NK-92 (cell line): ENCODE results near the gene NAPA.

ENCODE experiments used
- DNase-seq: peaks from one replicate; lab custom pipeline; 2025; ENCODE audit not compliant: unreplicated experiment; lab: John Stamatoyannopoulos, UW

The NAPA gene

GRCh38 chr19:47514869-47515588 lies at the start of gene NAPA:
Gene NAPA (minus strand): TSS chr19:47515063. CDS start chr19:47514940, 123 bp downstream.
- DNase-seq, result peak; percentile 100

- DNase-seq, result no peak
Measured at GRCh38 chr19:47564081-47564480, 49.2 kb upstream of the NAPA start.

GRCh38 chr19:47561440-47562057 lies 46.7 kb upstream of the NAPA start:
- DNase-seq, result no peak

- no peak for DNase-seq
Measured at GRCh38 chr19:47560999-47561398, 46.1 kb upstream of the NAPA start.

- no peak for DNase-seq
Measured at GRCh38 chr19:47550129-47550528, 35.3 kb upstream of the NAPA start.

GRCh38 chr19:47549261-47549862 lies 34.5 kb upstream of the NAPA start:
- DNase-seq, result no peak

- DNase-seq, result no peak
Measured at GRCh38 chr19:47547199-47547598, 32.3 kb upstream of the NAPA start.

- DNase-seq, result no peak
Measured at GRCh38 chr19:47545061-47545948, 30.4 kb upstream of the NAPA start.

GRCh38 chr19:47544476-47544875 lies 29.6 kb upstream of the NAPA start:
- DNase-seq, result no peak

- DNase-seq, result no peak
Measured at GRCh38 chr19:47544075-47544474, 29.2 kb upstream of the NAPA start.

GRCh38 chr19:47542030-47542475 lies 27.2 kb upstream of the NAPA start:
- DNase-seq, result no peak

GRCh38 chr19:47541518-47541917 lies 26.7 kb upstream of the NAPA start:
- DNase-seq, result no peak

- DNase-seq, result no peak
Measured at GRCh38 chr19:47540748-47541147, 25.9 kb upstream of the NAPA start.

GRCh38 chr19:47539747-47540311 lies 25.0 kb upstream of the NAPA start:
- DNase-seq, result no peak

- DNase-seq, result no peak
Measured at GRCh38 chr19:47538812-47539211, 23.9 kb upstream of the NAPA start.

- DNase-seq, result no peak
Measured at GRCh38 chr19:47537493-47537892, 22.6 kb upstream of the NAPA start.

- no peak for DNase-seq
Measured at GRCh38 chr19:47534628-47535027, 19.8 kb upstream of the NAPA start.

- no peak for DNase-seq
Measured at GRCh38 chr19:47531640-47532387, 17.0 kb upstream of the NAPA start.

GRCh38 chr19:47529018-47529742 lies 14.3 kb upstream of the NAPA start:
- DNase-seq, result no peak

- DNase-seq, result no peak
Measured at GRCh38 chr19:47526798-47527197, 11.9 kb upstream of the NAPA start.
